Measurements from ENCODE around the gene APOOL. TPM values are rescaled to one million over a fixed set of nuclear protein-coding genes. Genes with fewer than 3 reads are reported as not detected.
"Not testable (repeated sequence)": the region's sequence is repeated elsewhere in the genome, so short reads cannot be mapped to it uniquely, and the experiment has no call there.

Gene APOOL
- total RNA-seq, 1 donor from 2014 or later, result 21.4 TPM

- TF ChIP-seq CTCF (IDR thresholded peaks at IDR 0.05), result no peak
- intact Hi-C loops (cut with DNase I), result no loop called here
Observed at GRCh38 chrX:85051627-85052026, 48.0 kb downstream of the APOOL start.

GRCh38 chrX:85052205-85052604, 48.5 kb downstream of the APOOL start:
- DNase-seq, result no peak
- no peak for TF ChIP-seq CTCF (IDR thresholded peaks at IDR 0.05)
- no peak for ATAC-seq
- no peaks in the 10 kb centered on the region for H3K4me1 ChIP-seq
- no peaks in the 10 kb centered on the region for H3K36me3 ChIP-seq
- no peak overlapping the region for H3K27ac ChIP-seq
- no peaks in the 10 kb centered on the region for H3K27me3 ChIP-seq
- no peaks in the 10 kb centered on the region for H3K9me3 ChIP-seq
- no peak overlapping the region for H3K4me3 ChIP-seq
- intact Hi-C loops (cut with DNase I), result no loop called here

More at GRCh38 chrX:85051627-85052026, 48.0 kb downstream of the APOOL start:
- no peak overlapping the region for H3K4me3 ChIP-seq
- no peaks in the 10 kb centered on the region for H3K36me3 ChIP-seq
- H3K27me3 ChIP-seq, result no peaks in the 10 kb centered on the region
- no peaks in the 10 kb centered on the region for H3K4me1 ChIP-seq
- H3K9me3 ChIP-seq, result no peaks in the 10 kb centered on the region
- ATAC-seq (no peak), DNase-seq (no peak)
- no peak overlapping the region for H3K27ac ChIP-seq

- intact Hi-C loops (cut with DNase I), result no loop called here
- peak; percentile 25 for TF ChIP-seq CTCF (IDR thresholded peaks at IDR 0.05)
- Histone ChIP-seq H3K4me1 (no peaks in the 10 kb centered on the region), H3K36me3 (no peaks in the 10 kb centered on the region), H3K27me3 (no peaks in the 10 kb centered on the region), H3K27ac (no peak overlapping the region), H3K4me3 (no peak overlapping the region), H3K9me3 (no peaks in the 10 kb centered on the region)
- no peak for ATAC-seq
- DNase-seq, result no peak
Observed at GRCh38 chrX:85052636-85053343, 49.1 kb downstream of the APOOL start.

GRCh38 chrX:85065512-85066198, 62.0 kb downstream of the APOOL start:
- no peaks in the 10 kb centered on the region for H3K36me3 ChIP-seq
- TF ChIP-seq CTCF (IDR thresholded peaks at IDR 0.05), result no peak
- DNase-seq (no peak), ATAC-seq (no peak)
- H3K27me3 ChIP-seq, result no peaks in the 10 kb centered on the region
- H3K4me1 ChIP-seq, result no peaks in the 10 kb centered on the region
- no peaks in the 10 kb centered on the region for H3K9me3 ChIP-seq
- no peak overlapping the region for H3K27ac ChIP-seq
- intact Hi-C loops (cut with DNase I), result no loop called here
- no peak overlapping the region for H3K4me3 ChIP-seq

- H3K36me3 ChIP-seq; H3K9me3 ChIP-seq; DNase-seq; H3K27ac ChIP-seq; H3K27me3 ChIP-seq; ATAC-seq; intact Hi-C loops (cut with DNase I); H3K4me1 ChIP-seq; H3K4me3 ChIP-seq: not testable (repeated sequence)
Observed at GRCh38 chrX:85077247-85077646, 73.6 kb downstream of the APOOL start.

GRCh38 chrX:85084770-85085393, 81.2 kb downstream of the APOOL start:
- intact Hi-C loops (cut with DNase I), result no loop called here
- no peak overlapping the region for H3K27ac ChIP-seq
- no peak for DNase-seq
- no peaks in the 10 kb centered on the region for H3K4me1 ChIP-seq
- no peak overlapping the region for H3K4me3 ChIP-seq
- H3K9me3 ChIP-seq, result no peaks in the 10 kb centered on the region
- no peaks in the 10 kb centered on the region for H3K36me3 ChIP-seq
- peak; percentile 67 for TF ChIP-seq CTCF (IDR thresholded peaks at IDR 0.05)
- peak; percentile 50 for ATAC-seq
- H3K27me3 ChIP-seq, result no peaks in the 10 kb centered on the region

All from upper lobe of right lung (tissue), 1 donor.